Activated naive CD8-positive, alpha-beta T cell treated with anti-CD3 and anti-CD28 coated beads for 36 hours (primary cell): ENCODE results near the gene PEX6. TPM values are rescaled to one million over a fixed set of nuclear protein-coding genes. Genes with fewer than 3 reads are reported as not detected.

Experiments
- DNase-seq: peaks from one replicate; pipeline ENCODE4 v3.0.0; 2021
- H3K27ac Mint-ChIP-seq: one replicate; pipeline ENCODE4 v1.8.0; 2022; ENCODE audit warnings: mild to moderate bottlenecking, moderate library complexity, mixed read lengths
- H3K27me3 Mint-ChIP-seq: one replicate; pipeline ENCODE4 v1.8.0; 2022; ENCODE audit warnings: mild to moderate bottlenecking, mixed read lengths
- H3K36me3 Mint-ChIP-seq: one replicate; pipeline ENCODE4 v1.8.0; 2021; ENCODE audit warnings: mild to moderate bottlenecking, mixed read lengths
- H3K4me1 Mint-ChIP-seq: one replicate; pipeline ENCODE4 v1.8.0; 2021; ENCODE audit warnings: mixed read lengths
- H3K4me3 Mint-ChIP-seq: one replicate; pipeline ENCODE4 v1.8.0; 2022; ENCODE audit warnings: mild to moderate bottlenecking, moderate library complexity, mixed read lengths
- H3K9me3 Mint-ChIP-seq: one replicate; pipeline ENCODE4 v1.8.0; 2022; ENCODE audit warnings: mixed read lengths
- total RNA-seq, 2 experiments: library from RNA; stranded (reverse); gene quantifications; one replicate each; pipeline ENCODE4 v1.2.3, GENCODE V29; 2021

PEX6 gene
- total RNA-seq, result 10 to 100 TPM; 15.2 to 16.7 TPM

DNA sequence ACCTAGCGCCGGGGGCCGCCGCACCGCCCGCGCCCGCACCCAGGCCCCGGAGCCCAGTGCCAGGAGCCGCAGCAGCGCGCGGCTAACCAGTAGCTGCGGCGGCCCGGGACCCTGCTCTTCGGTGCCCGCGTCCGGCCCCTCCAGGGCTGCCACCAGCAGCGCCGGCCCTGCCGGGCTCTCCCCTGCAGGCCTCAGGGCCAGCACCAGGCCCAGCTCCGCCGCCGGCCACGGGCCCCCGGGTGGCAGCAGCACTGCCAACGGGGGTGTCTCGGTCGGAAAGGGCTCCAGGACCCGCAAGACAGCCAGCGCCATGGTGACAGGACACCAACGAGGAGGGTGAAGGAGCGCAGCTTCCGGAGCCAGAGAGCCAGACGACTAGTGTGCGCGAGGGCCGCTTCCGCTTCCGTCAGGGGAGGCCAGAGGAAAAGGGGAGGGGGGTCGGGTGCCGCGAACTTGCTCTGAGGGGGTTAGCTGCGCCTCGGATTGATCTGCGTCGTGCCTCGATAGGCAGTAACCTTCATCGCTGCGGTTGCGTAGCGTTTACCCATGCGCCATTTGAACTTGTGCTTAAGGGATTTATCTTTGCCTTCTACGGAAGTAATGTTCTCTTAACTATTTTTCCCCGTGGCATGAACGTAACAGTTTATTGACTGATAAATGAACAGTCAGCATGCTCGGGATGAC lies at the start of gene PEX6:
Gene PEX6 (minus strand): TSS at position 343 of the 684 bp plus-strand sequence. CDS start 31 bp downstream, at position 312.
- Mint-ChIP-seq H3K9me3 (peaks cover 4% of the 10 kb centered on the region), H3K36me3 (peaks cover 30% of the 10 kb centered on the region), H3K27ac (peak within 1 kb of the TSS; percentile 96), H3K27me3 (no peaks in the 10 kb centered on the region), H3K4me3 (peak within 1 kb of the TSS; percentile 93), H3K4me1 (peaks cover 48% of the 10 kb centered on the region)
- DNase-seq, result peak; percentile 96

DNA sequence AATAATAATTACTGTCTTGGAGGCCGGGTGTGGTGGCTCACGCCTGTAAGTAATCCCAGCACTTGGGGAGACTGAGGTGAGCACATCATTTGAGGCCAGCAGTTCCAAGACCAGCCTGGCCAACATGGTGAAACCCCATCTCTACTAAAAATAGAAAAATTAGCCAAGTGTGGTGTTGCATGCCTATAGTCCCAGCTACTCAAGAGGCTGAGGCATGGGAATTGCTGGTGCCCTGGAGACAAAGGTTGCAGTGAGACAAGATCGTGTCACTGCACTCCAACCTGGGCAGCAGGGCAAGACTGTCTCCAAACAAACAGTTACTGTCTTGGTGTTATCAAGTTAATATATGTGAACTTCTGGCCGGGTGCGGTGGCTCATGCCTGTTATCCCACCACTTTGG lies 47.4 kb upstream of the PEX6 start:
- Mint-ChIP-seq H3K36me3 (peaks cover 27% of the 10 kb centered on the region), H3K9me3 (no peaks in the 10 kb centered on the region), H3K4me3 (no peak overlapping the region), H3K27ac (peak overlapping the region; percentile 38), H3K27me3 (no peaks in the 10 kb centered on the region), H3K4me1 (peaks cover 8% of the 10 kb centered on the region)
- DNase-seq, result no peak

GRCh38 chr6:43024436-43024835 lies 45.5 kb upstream of the PEX6 start:
- H3K4me3 Mint-ChIP-seq, result no peak overlapping the region

GRCh38 chr6:43021270-43022047 lies 42.5 kb upstream of the PEX6 start, which contains the start of gene RRP36:
Gene RRP36, plus strand, starts transcription at chr6:43021623. Its CDS starts 32 bp downstream, at chr6:43021655.
- peak; percentile 76 for DNase-seq
- H3K4me3 Mint-ChIP-seq, result peak within 1 kb of the TSS; percentile 98
- peaks cover 17% of the 10 kb centered on the region for H3K4me1 Mint-ChIP-seq
- no peaks in the 10 kb centered on the region for H3K9me3 Mint-ChIP-seq
- H3K27me3 Mint-ChIP-seq, result no peaks in the 10 kb centered on the region
- H3K36me3 Mint-ChIP-seq, result peaks cover 28% of the 10 kb centered on the region
- H3K27ac Mint-ChIP-seq, result peak within 1 kb of the TSS; percentile 96

More at GRCh38 chr6:43024436-43024835, 45.5 kb upstream of the PEX6 start:
- Mint-ChIP-seq H3K36me3 (peaks cover 26% of the 10 kb centered on the region), H3K27me3 (no peaks in the 10 kb centered on the region), H3K27ac (peak overlapping the region; percentile 61), H3K4me1 (peaks cover 17% of the 10 kb centered on the region), H3K9me3 (no peaks in the 10 kb centered on the region)
- no peak for DNase-seq

DNA sequence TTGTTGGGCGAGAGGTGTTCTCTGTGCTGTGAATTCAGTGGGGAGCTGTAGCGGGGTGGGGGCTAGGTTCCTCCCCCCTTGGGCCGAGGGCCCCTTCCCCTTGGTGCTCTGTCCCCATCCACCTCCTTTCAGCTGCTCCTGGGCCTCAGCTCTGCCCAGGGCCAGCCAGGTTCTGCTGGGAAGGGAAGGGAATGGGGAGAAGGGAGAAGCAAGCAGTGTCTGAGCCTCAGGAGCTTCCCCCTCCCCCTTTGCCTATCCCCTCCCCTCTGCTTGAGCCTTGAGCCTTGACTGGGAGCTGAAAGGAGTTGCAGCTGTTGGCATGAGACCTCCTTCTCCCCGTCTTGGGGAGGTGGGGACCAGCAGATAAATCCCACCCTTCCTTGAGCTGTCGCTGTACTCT lies 41.9 kb upstream of the PEX6 start:
- Mint-ChIP-seq H3K4me3 (peak overlapping the region; percentile 78), H3K4me1 (peaks cover 21% of the 10 kb centered on the region), H3K9me3 (no peaks in the 10 kb centered on the region), H3K27ac (peak overlapping the region; percentile 76), H3K27me3 (no peaks in the 10 kb centered on the region), H3K36me3 (peaks cover 26% of the 10 kb centered on the region)
- no peak for DNase-seq

GRCh38 chr6:43020052-43020705 lies 41.2 kb upstream of the PEX6 start:
- peaks cover 21% of the 10 kb centered on the region for H3K4me1 Mint-ChIP-seq
- no peaks in the 10 kb centered on the region for H3K27me3 Mint-ChIP-seq
- H3K4me3 Mint-ChIP-seq, result peak overlapping the region; percentile 1
- H3K9me3 Mint-ChIP-seq, result no peaks in the 10 kb centered on the region
- peak overlapping the region; percentile 18 for H3K27ac Mint-ChIP-seq
- no peak for DNase-seq
- peaks cover 24% of the 10 kb centered on the region for H3K36me3 Mint-ChIP-seq

GRCh38 chr6:43019152-43019551 lies 40.2 kb upstream of the PEX6 start:
- peaks cover 23% of the 10 kb centered on the region for H3K4me1 Mint-ChIP-seq
- no peak overlapping the region for H3K4me3 Mint-ChIP-seq
- no peaks in the 10 kb centered on the region for H3K27me3 Mint-ChIP-seq
- DNase-seq, result no peak
- H3K36me3 Mint-ChIP-seq, result peaks cover 20% of the 10 kb centered on the region
- H3K9me3 Mint-ChIP-seq, result no peaks in the 10 kb centered on the region
- peak overlapping the region; percentile 38 for H3K27ac Mint-ChIP-seq

GRCh38 chr6:43016943-43017334 lies 38.0 kb upstream of the PEX6 start:
- Mint-ChIP-seq H3K27me3 (no peaks in the 10 kb centered on the region), H3K4me3 (no peak overlapping the region), H3K9me3 (no peaks in the 10 kb centered on the region), H3K4me1 (peaks cover 33% of the 10 kb centered on the region), H3K36me3 (peaks cover 32% of the 10 kb centered on the region), H3K27ac (no peak overlapping the region)
- no peak for DNase-seq

DNA sequence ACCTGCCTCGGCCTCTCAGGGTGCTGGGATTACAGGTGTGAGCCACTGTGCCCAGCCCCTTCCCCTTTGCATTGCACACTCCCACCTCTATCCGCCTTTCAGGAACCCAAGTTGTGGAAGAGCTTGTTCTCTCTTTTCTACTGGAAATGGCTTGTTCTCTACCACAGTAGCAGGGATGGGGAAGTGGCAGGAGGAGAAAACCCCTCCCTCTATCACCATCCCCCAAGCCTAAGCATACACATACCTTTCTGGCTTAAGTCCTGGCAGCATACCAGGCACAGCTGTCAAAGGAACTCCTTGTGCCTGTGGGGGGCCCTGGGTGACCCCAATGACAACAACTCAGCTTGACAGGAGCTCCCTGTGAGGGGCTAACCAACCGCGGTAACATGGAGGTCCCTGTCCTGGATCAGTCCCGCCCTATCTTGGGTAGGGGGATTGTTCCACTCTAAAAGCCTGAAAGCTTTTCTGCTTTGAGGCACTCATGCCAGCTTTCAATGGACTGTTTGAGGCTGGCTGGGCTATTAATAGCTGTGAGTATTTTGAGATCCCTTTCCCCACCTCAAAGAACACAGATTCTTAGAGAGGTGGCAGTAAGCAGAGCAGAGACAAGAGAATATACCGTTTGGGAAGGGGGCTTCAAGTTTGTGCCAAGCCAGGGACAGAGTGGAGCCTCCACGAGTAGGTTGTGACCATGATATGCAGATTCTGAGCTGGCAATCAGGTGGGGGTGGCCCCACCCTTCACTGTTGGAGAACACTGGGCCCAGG lies 37.4 kb upstream of the PEX6 start:
- Mint-ChIP-seq H3K27me3 (no peaks in the 10 kb centered on the region), H3K27ac (peak overlapping the region; percentile 74), H3K4me1 (peaks cover 37% of the 10 kb centered on the region), H3K9me3 (no peaks in the 10 kb centered on the region), H3K4me3 (no peak overlapping the region), H3K36me3 (peaks cover 32% of the 10 kb centered on the region)
- DNase-seq, result no peak

- no peak for DNase-seq
- Mint-ChIP-seq H3K9me3 (no peaks in the 10 kb centered on the region), H3K27ac (peak overlapping the region; percentile 90), H3K36me3 (peaks cover 27% of the 10 kb centered on the region), H3K27me3 (no peaks in the 10 kb centered on the region), H3K4me3 (peak overlapping the region; percentile 95), H3K4me1 (peaks cover 33% of the 10 kb centered on the region)
Observed at GRCh38 chr6:43014434-43014909, 35.5 kb upstream of the PEX6 start.

- H3K27me3 Mint-ChIP-seq, result no peaks in the 10 kb centered on the region
- peak within 1 kb of the TSS; percentile 90 for H3K27ac Mint-ChIP-seq
- peaks cover 24% of the 10 kb centered on the region for H3K36me3 Mint-ChIP-seq
- H3K9me3 Mint-ChIP-seq, result no peaks in the 10 kb centered on the region
- DNase-seq, result peak; percentile 99
- H3K4me1 Mint-ChIP-seq, result peaks cover 37% of the 10 kb centered on the region
- H3K4me3 Mint-ChIP-seq, result peak within 1 kb of the TSS; percentile 95
Observed at GRCh38 chr6:43013843-43014433, 35.0 kb upstream of the PEX6 start, which contains the start of the genes KLHDC3 and MEA1. Gene KLHDC3, plus strand, starts transcription at chr6:43014249. Its CDS starts 2,944 bp downstream, at chr6:43017193. Gene MEA1, minus strand, starts transcription at chr6:43013946. Its CDS starts 133 bp downstream, at chr6:43013813.

DNA sequence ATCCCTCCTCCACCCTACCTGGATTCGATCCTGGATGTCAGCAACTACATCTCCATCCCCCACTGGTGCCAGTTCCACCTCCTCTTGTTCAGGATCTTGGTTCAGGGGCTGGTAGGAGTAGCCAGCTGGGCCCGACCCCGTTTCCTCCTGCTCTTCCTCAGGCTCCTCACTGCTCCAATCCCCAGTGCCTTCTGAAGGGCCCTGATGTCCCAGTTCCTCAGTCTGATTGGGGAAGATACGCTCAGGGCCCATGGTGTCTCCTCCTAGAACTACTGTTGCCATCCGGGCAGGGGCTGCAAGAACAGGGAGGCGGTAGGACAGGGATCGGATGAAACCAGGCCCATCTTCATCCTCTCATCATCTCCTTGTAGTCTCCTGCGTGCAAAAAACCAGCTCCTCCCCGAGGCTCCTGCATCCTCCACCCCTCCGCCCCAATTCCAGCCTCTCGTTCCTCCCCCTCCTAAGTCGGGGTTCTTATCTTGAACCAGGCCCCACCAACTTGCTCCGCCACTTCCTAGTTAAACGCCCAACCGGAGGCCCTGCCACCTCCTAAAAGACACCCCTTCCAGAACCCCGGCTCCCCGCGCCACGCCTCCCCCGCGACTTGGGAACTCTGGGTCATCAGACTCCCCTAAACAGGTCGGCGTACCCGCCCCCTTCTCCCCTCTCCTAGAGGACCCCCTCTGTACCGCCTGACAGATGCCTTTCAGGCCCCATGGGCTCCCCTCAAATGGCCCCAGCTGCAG lies 34.3 kb upstream of the PEX6 start:
- H3K4me3 Mint-ChIP-seq, result peak overlapping the region; percentile 95
- peaks cover 37% of the 10 kb centered on the region for H3K4me1 Mint-ChIP-seq
- DNase-seq, result no peak
- H3K27ac Mint-ChIP-seq, result peak overlapping the region; percentile 90
- no peaks in the 10 kb centered on the region for H3K9me3 Mint-ChIP-seq
- H3K36me3 Mint-ChIP-seq, result peaks cover 24% of the 10 kb centered on the region
- H3K27me3 Mint-ChIP-seq, result no peaks in the 10 kb centered on the region

GRCh38 chr6:43012364-43012763 lies 33.4 kb upstream of the PEX6 start:
- Mint-ChIP-seq H3K27me3 (no peaks in the 10 kb centered on the region), H3K4me1 (peaks cover 37% of the 10 kb centered on the region), H3K36me3 (peaks cover 19% of the 10 kb centered on the region), H3K4me3 (peak overlapping the region; percentile 95), H3K9me3 (no peaks in the 10 kb centered on the region), H3K27ac (peak overlapping the region; percentile 90)
- no peak for DNase-seq
